NCI-H146 (cell line): Measurements from ENCODE around the gene C11orf65.
A peak's percentile ranks its signal among the peaks of the same experiment; 100 is the strongest.

Experiments
- DNase-seq: peaks from one replicate; lab custom pipeline; 2025; lab: John Stamatoyannopoulos, UW

The C11orf65 gene

GRCh38 chr11:108369064-108369463, 98.3 kb downstream of the C11orf65 start:
- no peak for DNase-seq

GRCh38 chr11:108368134-108368533, 99.2 kb downstream of the C11orf65 start:
- no peak for DNase-seq

- no peak for DNase-seq
These were observed 103.2 kb downstream of the C11orf65 start for GRCh38 chr11:108364159-108364558.

GRCh38 chr11:108351468-108351867, 115.9 kb downstream of the C11orf65 start:
- DNase-seq = no peak

DNA sequence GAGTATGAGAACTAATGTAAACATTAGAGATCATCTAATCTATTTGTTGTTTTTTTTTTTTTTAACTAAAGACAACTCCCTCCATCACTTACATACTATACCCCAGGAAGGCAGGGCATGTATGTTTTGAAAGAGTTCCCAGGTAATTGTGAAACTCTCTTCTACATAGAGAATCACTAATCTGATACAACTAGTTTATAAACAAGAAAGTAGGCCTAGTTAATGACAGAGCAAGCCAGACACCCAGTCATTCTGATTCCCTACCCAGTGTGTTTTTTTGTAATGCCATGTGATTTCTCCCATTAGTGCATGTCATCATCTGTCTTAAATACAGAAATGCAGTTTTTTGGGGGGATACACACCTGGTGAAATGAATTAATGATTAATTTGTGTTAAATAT, 120.9 kb downstream of the C11orf65 start:
- no peak for DNase-seq

GRCh38 chr11:108345767-108346166, 121.6 kb downstream of the C11orf65 start:
- no peak for DNase-seq

GRCh38 chr11:108343714-108344113, 123.6 kb downstream of the C11orf65 start:
- no peak for DNase-seq

DNA sequence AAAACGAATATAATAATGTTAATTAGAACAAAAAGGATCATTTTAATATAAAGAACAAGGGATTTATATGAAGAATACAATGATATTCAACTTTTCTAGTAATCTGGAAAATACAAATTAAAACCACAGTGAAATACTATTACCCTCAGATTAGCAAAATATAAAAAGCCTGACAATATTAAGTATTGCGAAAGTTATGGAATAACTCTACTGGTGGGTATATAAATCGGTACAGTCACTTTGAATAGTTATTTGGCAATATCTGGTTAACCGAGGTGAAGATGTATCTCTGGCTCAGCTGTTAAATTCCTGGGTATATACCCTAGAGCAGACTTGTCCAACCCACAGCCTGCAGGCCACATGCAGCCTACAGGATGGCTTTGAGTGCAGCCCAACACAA, 125.7 kb downstream of the C11orf65 start:
- no peak for DNase-seq

- DNase-seq = peak; percentile 82
These were observed 126.4 kb downstream of the C11orf65 start for GRCh38 chr11:108340973-108341372.

DNA sequence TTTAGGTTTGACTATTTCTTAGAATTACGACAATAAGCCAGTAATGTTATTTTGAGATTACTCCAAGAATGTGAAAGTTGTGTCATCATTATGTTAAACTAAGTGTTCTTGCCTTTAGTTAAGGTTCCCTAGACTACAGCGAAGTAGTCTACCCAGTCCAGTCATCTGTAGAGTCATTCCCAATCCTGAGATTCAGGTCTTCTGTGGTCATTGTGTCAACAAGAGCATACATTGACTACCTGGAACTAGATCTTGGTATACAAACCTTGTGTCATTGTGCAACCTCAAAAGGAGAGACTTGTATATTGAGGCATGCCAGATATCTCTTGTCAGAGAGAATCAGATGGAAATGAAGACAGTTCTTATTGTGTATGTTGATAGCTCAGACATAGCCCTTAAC, 128.6 kb downstream of the C11orf65 start:
- no peak for DNase-seq

GRCh38 chr11:108333403-108333899, 133.9 kb downstream of the C11orf65 start:
- no peak for DNase-seq
